Endothelial cell of umbilical vein (primary cell): ENCODE data around the gene RBMS3. TPM values are rescaled to one million over a fixed set of nuclear protein-coding genes. Genes with fewer than 3 reads are reported as not detected.

Experiments
- BruUV-seq: library from RNA; stranded (reverse); fragments of 400-500 nt; replicated peaks from 2 replicates; lab custom pipeline; 2021; lab: Mats Ljungman, UMichigan
- CTCF ChIA-PET: fragments of 300-600, 350-600 bp; sonication (Branson Sonifier 250); formaldehyde crosslinking; loops from one replicate; lab custom pipeline; 2021; ENCODE audit warnings: antibody characterized with exemption, inconsistent platforms; lab: Charles Lee
- POLR2A ChIA-PET: fragments of 300-600, 350-600 bp; sonication (Branson Sonifier 250); formaldehyde crosslinking; loops from one replicate; lab custom pipeline; 2021; ENCODE audit warnings: antibody characterized with exemption, inconsistent platforms; lab: Charles Lee
- DNase-seq: peaks from one replicate; pipeline ENCODE4 v3.0.0-alpha.2; 2011; ENCODE audit warnings: low read depth, low spot score
- FAIRE-seq: peaks from 2 replicates; lab custom pipeline; 2011; peaks lifted over from hg19 to GRCh38; lab: Jason Lieb, UNC
- H2AFZ ChIP-seq: 2 replicates; pipeline ENCODE4 v1.6.0; 2012; ENCODE audit warnings: low read depth, low read length, control low read depth, inconsistent platforms
- H3K27ac ChIP-seq: 2 replicates; pipeline ENCODE4 v1.5.1; 2011; ENCODE audit warnings: low read depth, mild to moderate bottlenecking, control low read depth, low read length, moderate library complexity; ENCODE audit not compliant: insufficient read depth
- H3K27me3 ChIP-seq, 2 experiments: 2 replicates each; pipeline versions ENCODE4 v1.6.0 to v1.6.1; 2011; ENCODE audit warnings: low read length in 2 of 2, mixed read lengths in 1 of 2; ENCODE audit not compliant: control insufficient read depth in 2 of 2, insufficient read depth in 2 of 2
- H3K36me3 ChIP-seq, 2 experiments: 2 replicates in 1 of 2; 3 replicates in 1 of 2; pipeline ENCODE4 v1.5.1; 2011; ENCODE audit warnings: low read length in 2 of 2, mild to moderate bottlenecking in 1 of 2, moderate library complexity in 1 of 2; ENCODE audit not compliant: control insufficient read depth in 2 of 2, insufficient read depth in 2 of 2; ENCODE audit errors: extremely low read depth in 1 of 2
- H3K4me1 ChIP-seq: 3 replicates; pipeline ENCODE4 v1.5.1; 2011; ENCODE audit warnings: mild to moderate bottlenecking, low read length; ENCODE audit not compliant: control insufficient read depth, insufficient read depth; ENCODE audit errors: extremely low read depth
- H3K4me2 ChIP-seq: 2 replicates; pipeline ENCODE4 v1.6.1; 2011; ENCODE audit warnings: low read length, control low read depth, mixed read lengths; ENCODE audit not compliant: insufficient read depth
- H3K4me3 ChIP-seq, 3 experiments: fragments of 200-600 bp in 1 of 3; sonication (generic), shearing (Covaris generic) in 1 of 3; replicated peaks in 1 of 3; 2 replicates each; pipeline ENCODE4 v1.5.1; 2011 to 2016; ENCODE audit warnings: control low read depth in 3 of 3, low read length in 3 of 3, mild to moderate bottlenecking in 2 of 3, inconsistent platforms in 1 of 3, low read depth in 1 of 3, moderate library complexity in 1 of 3; ENCODE audit not compliant: insufficient read depth in 1 of 3
- H3K79me2 ChIP-seq: 2 replicates; pipeline ENCODE4 v1.6.0; 2012; ENCODE audit warnings: low read length, inconsistent platforms; ENCODE audit not compliant: control insufficient read depth, insufficient read depth
- H3K9ac ChIP-seq: replicated peaks from 2 replicates; pipeline ENCODE3; 2011; ENCODE audit warnings: low read length, control low read depth; ENCODE audit not compliant: insufficient read depth; ENCODE audit errors: extremely low read depth
- H3K9me1 ChIP-seq: replicated peaks from 3 replicates; pipeline ENCODE4 v1.6.0; 2011; ENCODE audit warnings: mild to moderate bottlenecking, low read length; ENCODE audit not compliant: control insufficient read depth, insufficient read depth; ENCODE audit errors: extremely low read depth
- H3K9me3 ChIP-seq: replicated peaks from 2 replicates; pipeline ENCODE4 v1.5.1; 2012; ENCODE audit warnings: low read length, inconsistent platforms; ENCODE audit not compliant: control insufficient read depth, insufficient read depth
- H4K20me1 ChIP-seq: replicated peaks from 2 replicates; pipeline ENCODE3; 2011; ENCODE audit warnings: mild to moderate bottlenecking, low read length; ENCODE audit not compliant: control insufficient read depth, insufficient read depth; ENCODE audit errors: extremely low read depth
- CTCF ChIP-seq, 2 donors: IDR thresholded peaks; 1 replicate in 1 of 2; 2 replicates in 1 of 2; pipeline ENCODE4 v1.5.1; 2011; ENCODE audit warnings: low read length in 2 of 2, mild to moderate bottlenecking in 2 of 2, moderate library complexity in 2 of 2, control low read depth in 1 of 2, inconsistent platforms in 1 of 2, low read depth in 1 of 2; ENCODE audit not compliant: insufficient read depth in 1 of 2; ENCODE audit errors: extremely low read depth in 1 of 2
- EZH2 ChIP-seq: IDR thresholded peaks from 2 replicates; pipeline ENCODE4 v1.6.1; 2012; ENCODE audit warnings: borderline replicate concordance, low read depth, mild to moderate bottlenecking, moderate library complexity, low read length, inconsistent platforms; ENCODE audit not compliant: severe bottlenecking
- FOS ChIP-seq: IDR thresholded peaks from 2 replicates; pipeline ENCODE4 v1.6.1; 2011; ENCODE audit warnings: mild to moderate bottlenecking, low read length, moderate library complexity, borderline replicate concordance; ENCODE audit not compliant: insufficient read depth
- GATA2 ChIP-seq: IDR thresholded peaks from 2 replicates; pipeline ENCODE4 v1.7.0; 2011; ENCODE audit warnings: low read depth, mild to moderate bottlenecking, moderate library complexity, mixed read lengths, low read length; ENCODE audit not compliant: insufficient read length, insufficient read depth
- JUN ChIP-seq: IDR thresholded peaks from 2 replicates; pipeline ENCODE4 v1.6.1; 2011; ENCODE audit warnings: borderline replicate concordance, low read depth; ENCODE audit not compliant: insufficient read length, insufficient read depth
- MAX ChIP-seq: IDR thresholded peaks from 2 replicates; pipeline ENCODE4 v1.6.1; 2011; ENCODE audit not compliant: insufficient read depth, insufficient read length
- MYC ChIP-seq: IDR thresholded peaks from one replicate; pipeline ENCODE4 v1.6.1; 2011; ENCODE audit warnings: mild to moderate bottlenecking, low read depth, low read length
- POLR2A ChIP-seq: IDR thresholded peaks from 2 replicates; pipeline ENCODE4 v1.6.1; 2012; ENCODE audit warnings: low read depth, mild to moderate bottlenecking, control low read depth, low read length
- POLR2AphosphoS5 ChIP-seq: IDR thresholded peaks from 2 replicates; pipeline ENCODE4 v1.6.1; 2012; ENCODE audit warnings: low read depth, mild to moderate bottlenecking, control low read depth, low read length, moderate library complexity; ENCODE audit not compliant: insufficient read depth
- dilution Hi-C: fragments of 300-500 bp; cut with MboI; formaldehyde crosslinking; loops from one replicate; pipeline ENCODE4 v1.15.0; 2019; ENCODE audit warnings: low sequenced_read_pairs; ENCODE audit not compliant: extremely low pct_ligation_motif_present
- intact Hi-C: fragments of 100-400 bp; cut with micrococcal nuclease; formaldehyde crosslinking; loops from one replicate; pipeline ENCODE4 v1.10.0; 2022
- polyA plus RNA-seq, 4 experiments: library from polyadenylated mRNA; depleted of rRNA in 3 of 4; stranded (reverse) in 3 of 4; unstranded in 1 of 4; fragments of >200 nt; gene quantifications; 2 replicates each; pipeline versions ENCODE4 v1.2.1 to v1.2.3, GENCODE V29; 2011 to 2012; ENCODE audit warnings: missing spikeins in 1 of 4
- total RNA-seq: library from RNA; stranded (reverse); gene quantifications from 2 replicates; pipeline ENCODE4 v1.2.3, GENCODE V29; 2021

RBMS3 gene
- total and polyA plus RNA-seq, 2 donors (not counting 3 experiments of a cell fraction or from before 2014, with no cell fraction given), result 13.6 to 42.3 TPM

- Histone ChIP-seq H3K27ac (no peak overlapping the region), H3K36me3 (no peaks in the 10 kb centered on the region), H3K4me3 (no peak overlapping the region), H3K9me3 (no peaks in the 10 kb centered on the region), H2AFZ (no peak overlapping the region), H3K27me3 (no peaks in the 10 kb centered on the region), H3K4me1 (peaks cover 6% of the 10 kb centered on the region), H3K4me2 (no peak overlapping the region), H4K20me1 (no peaks in the 10 kb centered on the region), H3K79me2 (no peaks in the 10 kb centered on the region), H3K9ac (no peak overlapping the region), H3K9me1 (no peaks in the 10 kb centered on the region)
- dilution Hi-C loops (no loop called here), intact Hi-C loops (no loop called here)
- POLR2A ChIA-PET, result no interaction called here
- no TSS peak for BruUV-seq
- CTCF ChIA-PET, result no interaction called here
- DNase-seq, result no peak
- no peak for TF ChIP-seq MYC
- no peak for TF ChIP-seq POLR2A
- TF ChIP-seq CTCF (IDR thresholded peaks at IDR 0.05; ENCODE audit: extremely low read depth in 1 of 2, insufficient read depth in 1 of 2, low read depth in 1 of 2, low read length in 2 of 2), result no peak
- no peak for TF ChIP-seq GATA2
- TF ChIP-seq JUN, result no peak
- TF ChIP-seq FOS, result no peak
- TF ChIP-seq POLR2AphosphoS5, result no peak
- no peak for TF ChIP-seq EZH2
- no peak for TF ChIP-seq MAX
- no peak for FAIRE-seq
These were observed 655.9 kb downstream of the RBMS3 start for GRCh38 chr3:29936766-29937165.
